Lung (tissue), 12 donors: ENCODE data around the gene ELMOD3. TPM values are rescaled to one million over a fixed set of nuclear protein-coding genes. Genes with fewer than 3 reads are reported as not detected.

Experiments
- ATAC-seq: fragments of 200-7000 bp; cut with Tn5 transposase; one replicate; pipeline ENCODE4 v1.9.1; 2020; ENCODE audit warnings: moderate number of reproducible peaks; ENCODE audit not compliant: insufficient read depth, low FRiP score
- DNase-seq, 3 donors: peaks; one replicate each; pipeline ENCODE4 v3.0.0-alpha.2; 2013 to 2017
- H3K27ac ChIP-seq, 2 donors: one replicate each; pipeline ENCODE4 v1.5.1; 2013; ENCODE audit warnings: mild to moderate bottlenecking in 2 of 2, moderate library complexity in 2 of 2, control low read depth in 1 of 2, inconsistent platforms in 1 of 2, low read depth in 1 of 2, low read length in 1 of 2
- H3K27me3 ChIP-seq, 3 donors: one replicate each; pipeline ENCODE4 v1.5.1; 2013; ENCODE audit warnings: low read length in 2 of 3; ENCODE audit not compliant: control insufficient read depth in 3 of 3, insufficient read depth in 3 of 3
- H3K36me3 ChIP-seq, 4 donors: one replicate each; pipeline ENCODE4 v1.5.1; 2013; ENCODE audit warnings: low read length in 4 of 4, mild to moderate bottlenecking in 1 of 4, moderate library complexity in 1 of 4; ENCODE audit not compliant: control insufficient read depth in 4 of 4, insufficient read depth in 4 of 4
- H3K4me1 ChIP-seq, 5 donors: one replicate each; pipeline ENCODE4 v1.5.1; 2013; ENCODE audit warnings: low read length in 5 of 5, mild to moderate bottlenecking in 2 of 5, moderate library complexity in 1 of 5; ENCODE audit not compliant: control insufficient read depth in 5 of 5, insufficient read depth in 5 of 5
- H3K4me3 ChIP-seq: one replicate; pipeline ENCODE4 v1.5.1; 2013; ENCODE audit warnings: mild to moderate bottlenecking, control low read depth, moderate library complexity
- H3K9ac ChIP-seq, 2 donors: one replicate each; pipeline ENCODE4 v1.5.1; 2013; ENCODE audit warnings: low read length in 2 of 2, control low read depth in 1 of 2; ENCODE audit not compliant: insufficient read depth in 1 of 2
- H3K9me3 ChIP-seq, 4 donors: one replicate each; pipeline ENCODE4 v1.5.1; 2013; ENCODE audit warnings: low read length in 3 of 4, mild to moderate bottlenecking in 1 of 4, moderate library complexity in 1 of 4; ENCODE audit not compliant: control insufficient read depth in 4 of 4, insufficient read depth in 3 of 4
- CTCF ChIP-seq: IDR thresholded peaks from 2 replicates; pipeline ENCODE4 v1.5.1; 2012; ENCODE audit warnings: mild to moderate bottlenecking; ENCODE audit errors: control extremely low read depth, extremely low read depth
- WGBS, 2 donors: extraction: QIAGEN DNeasy Blood & Tissue Kit; methylation state at CpG; one replicate each; pipeline ENCODE4 v1.1.7; 2013; 5-methylcytosine and 5-hydroxymethylcytosine counted together
- polyA plus RNA-seq, 2 donors: library from polyadenylated mRNA; stranded (reverse); fragments of 200-250 nt; gene quantifications; one replicate each; pipeline ENCODE4 v1.2.1, GENCODE V29; 2013
- total RNA-seq, 2 donors: library from RNA; depleted of rRNA in 1 of 2; stranded (reverse); fragments of >200 nt in 1 of 2; gene quantifications; one replicate each; pipeline ENCODE4 v1.2.1, GENCODE V29; 2014 to 2021
- donor health status: control.
- donor health status: control.
- donor health status: Bipolar disorder and iron deficiency.
- donor health status: healthy.
- donor health status: DM: yes; HTN: yes; CAD: no.

The ELMOD3 gene
- total and polyA plus RNA-seq, 4 donors = 11.9 to 26.5 (median 14.7) TPM

- Histone ChIP-seq H3K27ac (no peak overlapping the region), H3K9ac (no peak overlapping the region), H3K9me3 (no peaks in the 10 kb centered on the region), H3K4me1 (peaks cover 0 to under 1% (median 0%) of the 10 kb centered on the region in 5 donors), H3K36me3 (peaks cover 0 to 46% (median 14%) of the 10 kb centered on the region in 4 donors), H3K27me3 (no peaks in the 10 kb centered on the region), H3K4me3 (no peak overlapping the region)
- 84 to 87% methylated on average over 11 of the region's 11 CpGs for WGBS, 2 donors
- DNase-seq (peak; percentile 22 to 56 (median 25)), ATAC-seq (no peak)
- peak; percentile 10 for TF ChIP-seq CTCF
These were observed 36.5 kb downstream of the ELMOD3 start for GRCh38 chr2:85390941-85391669.

- Histone ChIP-seq H3K9ac (no peak overlapping the region), H3K9me3 (no peaks in the 10 kb centered on the region), H3K36me3 (peaks cover 0 to 53% (median 4%) of the 10 kb centered on the region in 4 donors), H3K4me3 (no peak overlapping the region), H3K27ac (no peak overlapping the region), H3K4me1 (peaks cover 0 to 6% (median 0%) of the 10 kb centered on the region in 5 donors), H3K27me3 (no peaks in the 10 kb centered on the region)
- no peak for TF ChIP-seq CTCF
- DNase-seq = no peak
- 95 to 98% methylated on average over 4 of the region's 4 CpGs for WGBS, 2 donors
- no peak for ATAC-seq
These were observed 39.3 kb downstream of the ELMOD3 start for GRCh38 chr2:85393836-85394235.

- Histone ChIP-seq H3K9me3 (no peaks in the 10 kb centered on the region), H3K4me1 (peaks cover 0 to 6% (median 0%) of the 10 kb centered on the region in 5 donors), H3K4me3 (no peak overlapping the region), H3K27me3 (no peaks in the 10 kb centered on the region), H3K9ac (no peak overlapping the region), H3K36me3 (peaks cover 0 to 51% (median 3%) of the 10 kb centered on the region in 4 donors), H3K27ac (no peak overlapping the region)
- ATAC-seq = no peak
- DNase-seq = no peak
- no peak for TF ChIP-seq CTCF
- WGBS, 2 donors = 90 to 96% methylated on average over 4 of the region's 4 CpGs
These were observed 39.7 kb downstream of the ELMOD3 start for GRCh38 chr2:85394261-85394681.
